GM12864 (cell line): ENCODE results near the gene NCS1.

Experiments
- DNase-seq: peaks from one replicate; pipeline ENCODE4 v3.0.0-alpha.2; 2011; ENCODE audit warnings: low read depth
- H3K4me3 ChIP-seq: 2 replicates; pipeline ENCODE4 v1.5.1; 2011; ENCODE audit warnings: mild to moderate bottlenecking, low read depth, low read length, control low read depth
- CTCF ChIP-seq: IDR thresholded peaks from 2 replicates; pipeline ENCODE4 v1.5.1; 2011; ENCODE audit warnings: low read depth, mild to moderate bottlenecking, moderate library complexity, low read length, control low read depth, inconsistent platforms; ENCODE audit errors: missing control alignments

The NCS1 gene

GRCh38 chr9:130166399-130166798 lies 5.8 kb upstream of the NCS1 start:
- DNase-seq = no peak
- no peak overlapping the region for H3K4me3 ChIP-seq
- TF ChIP-seq CTCF = no peak

- no peak for TF ChIP-seq CTCF
- no peak overlapping the region for H3K4me3 ChIP-seq
- no peak for DNase-seq
Measured at GRCh38 chr9:130167927-130168326, 4.3 kb upstream of the NCS1 start.

DNA sequence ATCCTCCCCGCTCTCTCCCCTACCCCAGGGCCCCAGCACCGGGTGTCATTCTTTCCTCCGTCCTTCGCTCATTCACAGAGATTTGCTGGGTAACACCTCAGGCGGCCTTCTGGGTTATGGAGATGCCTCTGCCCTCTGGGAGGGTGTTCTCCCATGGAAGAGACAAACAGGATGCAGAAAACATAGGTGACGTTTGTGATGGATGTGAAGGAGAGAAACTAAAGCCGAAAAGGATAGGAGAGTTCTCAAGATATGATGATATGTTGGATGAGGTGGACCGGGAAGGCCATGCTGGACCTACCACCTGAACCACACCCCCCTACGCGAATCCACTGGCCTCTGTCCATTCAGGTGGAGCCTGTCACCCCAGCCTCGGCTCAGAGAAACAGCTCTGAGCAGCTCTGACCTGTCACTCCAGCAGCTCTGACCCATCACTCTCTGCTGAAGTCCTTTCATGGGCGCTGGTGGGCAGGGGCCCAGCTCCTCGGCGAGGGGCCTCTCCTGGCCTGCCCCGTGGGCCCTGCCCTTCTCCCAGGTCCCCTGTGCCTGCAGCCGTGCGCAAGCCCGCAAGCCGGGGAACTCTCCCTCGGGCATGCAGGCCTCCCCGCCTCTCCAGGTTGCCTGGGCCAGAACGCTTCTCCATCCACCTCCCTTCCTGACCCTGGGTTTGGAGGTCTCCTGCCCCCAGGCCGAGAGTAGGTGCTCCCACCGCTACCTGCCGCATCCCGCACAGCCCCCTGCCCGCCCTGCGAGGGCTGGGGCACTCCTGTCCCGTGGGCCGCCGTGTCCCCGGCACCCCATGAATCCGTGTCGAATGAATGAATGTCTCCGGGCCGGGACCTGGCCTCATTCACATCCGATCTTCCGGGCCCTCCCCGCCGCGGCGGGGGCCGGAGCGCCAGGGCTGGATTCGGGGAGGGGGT lies 717 bp upstream of the NCS1 start:
- DNase-seq = no peak
- TF ChIP-seq CTCF = no peak
- H3K4me3 ChIP-seq = no peak overlapping the region

DNA sequence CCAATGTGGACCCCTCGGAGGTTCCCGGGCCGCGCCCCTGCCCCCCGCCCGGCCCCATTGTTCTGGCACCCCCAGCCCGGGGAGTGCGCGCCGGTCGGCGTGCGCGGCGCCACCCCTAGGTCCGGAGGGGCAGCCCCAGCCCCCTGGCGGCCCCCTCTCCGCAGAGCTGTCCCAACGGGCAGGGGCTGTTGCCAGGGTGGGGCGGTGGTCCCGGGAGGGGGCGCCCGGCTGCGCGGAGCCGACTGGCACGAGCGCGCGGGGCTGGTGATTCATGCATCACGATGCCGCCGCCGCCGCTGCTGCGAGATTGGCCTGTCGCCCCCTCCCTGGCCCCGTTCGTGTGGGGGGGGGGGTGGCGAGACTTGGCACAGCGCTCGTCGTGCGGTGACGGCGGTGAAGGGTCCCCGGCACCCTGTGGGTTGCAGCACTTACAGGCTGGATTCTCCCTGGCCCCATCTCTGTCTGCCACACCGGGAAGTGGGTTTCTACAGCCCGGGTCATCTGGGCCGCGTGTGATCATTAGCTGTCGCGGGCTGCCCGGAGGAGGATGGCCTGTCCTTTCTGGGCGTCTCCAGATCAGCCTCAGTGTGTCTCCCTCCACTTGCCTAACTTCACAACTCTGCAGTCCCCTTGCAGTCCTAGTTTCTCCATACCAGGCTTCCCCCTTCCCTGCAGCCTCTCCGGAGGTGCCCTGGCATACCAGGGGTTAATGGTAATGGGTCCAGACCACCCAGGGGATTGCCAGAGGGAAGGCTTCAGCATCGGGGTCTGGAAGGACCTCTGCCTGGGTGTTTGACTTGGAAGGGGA lies 858 bp downstream of the NCS1 start:
- TF ChIP-seq CTCF = no peak
- H3K4me3 ChIP-seq = no peak overlapping the region
- DNase-seq = no peak

DNA sequence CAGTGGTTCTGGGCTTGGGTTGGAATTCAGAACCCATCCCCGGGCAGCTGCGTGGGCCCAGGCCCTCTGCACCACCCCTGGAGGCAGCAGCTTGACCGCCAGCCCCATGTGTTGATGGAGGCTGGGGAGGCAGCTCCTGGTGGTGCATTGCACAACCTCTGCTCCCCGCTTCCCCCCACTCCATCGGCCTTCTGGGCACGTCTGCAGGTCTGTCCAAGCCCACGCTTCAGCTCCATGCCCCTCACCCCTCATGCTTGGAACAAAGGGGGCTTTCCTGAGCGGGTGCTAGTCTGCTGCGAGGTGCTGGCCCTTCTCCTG lies 1.4 kb downstream of the NCS1 start:
- H3K4me3 ChIP-seq = no peak overlapping the region
- no peak for DNase-seq
- TF ChIP-seq CTCF = no peak

- DNase-seq = no peak
- TF ChIP-seq CTCF = no peak
- H3K4me3 ChIP-seq = no peak overlapping the region
Measured at GRCh38 chr9:130174025-130174424, 1.8 kb downstream of the NCS1 start.
